Choroid plexus epithelial cell (primary cell): ENCODE data around the gene WIZ.

Source experiments
- DNase-seq: peaks from one replicate; pipeline ENCODE4 v3.0.0-alpha.2; 2010; ENCODE audit warnings: low read depth
- H3K4me3 ChIP-seq: 2 replicates; pipeline ENCODE4 v1.5.1; 2011; ENCODE audit warnings: low read depth, mild to moderate bottlenecking, control low read depth, low read length, moderate library complexity
- TF ChIP-seq, protein P1 (sequence below): conservative IDR thresholded peaks from 2 replicates; pipeline ENCODE4 v1.5.1; 2011; ENCODE audit warnings: low read depth, mild to moderate bottlenecking, control low read depth, inconsistent platforms, low read length, moderate library complexity

Gene WIZ

DNA sequence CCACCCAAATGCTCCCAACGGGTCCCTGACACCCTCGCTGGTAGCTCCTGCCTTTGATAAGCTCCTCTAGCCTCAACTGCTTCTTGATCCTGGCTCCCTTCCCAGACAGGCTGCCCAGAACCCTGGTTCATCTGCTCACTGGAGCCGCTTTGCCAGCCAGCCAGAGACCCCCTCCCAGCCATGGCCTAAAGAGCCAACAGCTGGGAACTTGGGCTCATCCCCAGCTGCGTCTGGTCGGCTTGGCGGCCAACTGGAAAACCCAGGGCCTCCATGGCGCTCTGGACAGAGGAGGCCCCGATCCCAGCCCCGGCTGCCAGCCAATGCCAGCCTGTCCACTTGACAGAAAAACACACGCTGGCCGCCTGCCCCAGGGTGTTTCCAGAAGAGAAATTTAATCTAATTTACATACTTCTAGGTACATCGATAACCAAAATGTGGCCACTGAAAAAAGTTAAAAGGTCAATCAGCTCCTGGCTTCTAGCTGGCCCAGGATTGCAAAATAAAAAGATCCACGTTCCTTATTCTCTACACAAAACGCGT lies 28.0 kb downstream of the WIZ start:
- TF ChIP-seq, protein P1, sequence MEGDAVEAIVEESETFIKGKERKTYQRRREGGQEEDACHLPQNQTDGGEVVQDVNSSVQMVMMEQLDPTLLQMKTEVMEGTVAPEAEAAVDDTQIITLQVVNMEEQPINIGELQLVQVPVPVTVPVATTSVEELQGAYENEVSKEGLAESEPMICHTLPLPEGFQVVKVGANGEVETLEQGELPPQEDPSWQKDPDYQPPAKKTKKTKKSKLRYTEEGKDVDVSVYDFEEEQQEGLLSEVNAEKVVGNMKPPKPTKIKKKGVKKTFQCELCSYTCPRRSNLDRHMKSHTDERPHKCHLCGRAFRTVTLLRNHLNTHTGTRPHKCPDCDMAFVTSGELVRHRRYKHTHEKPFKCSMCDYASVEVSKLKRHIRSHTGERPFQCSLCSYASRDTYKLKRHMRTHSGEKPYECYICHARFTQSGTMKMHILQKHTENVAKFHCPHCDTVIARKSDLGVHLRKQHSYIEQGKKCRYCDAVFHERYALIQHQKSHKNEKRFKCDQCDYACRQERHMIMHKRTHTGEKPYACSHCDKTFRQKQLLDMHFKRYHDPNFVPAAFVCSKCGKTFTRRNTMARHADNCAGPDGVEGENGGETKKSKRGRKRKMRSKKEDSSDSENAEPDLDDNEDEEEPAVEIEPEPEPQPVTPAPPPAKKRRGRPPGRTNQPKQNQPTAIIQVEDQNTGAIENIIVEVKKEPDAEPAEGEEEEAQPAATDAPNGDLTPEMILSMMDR: no peak
- no peak overlapping the region for H3K4me3 ChIP-seq
- no peak for DNase-seq

DNA sequence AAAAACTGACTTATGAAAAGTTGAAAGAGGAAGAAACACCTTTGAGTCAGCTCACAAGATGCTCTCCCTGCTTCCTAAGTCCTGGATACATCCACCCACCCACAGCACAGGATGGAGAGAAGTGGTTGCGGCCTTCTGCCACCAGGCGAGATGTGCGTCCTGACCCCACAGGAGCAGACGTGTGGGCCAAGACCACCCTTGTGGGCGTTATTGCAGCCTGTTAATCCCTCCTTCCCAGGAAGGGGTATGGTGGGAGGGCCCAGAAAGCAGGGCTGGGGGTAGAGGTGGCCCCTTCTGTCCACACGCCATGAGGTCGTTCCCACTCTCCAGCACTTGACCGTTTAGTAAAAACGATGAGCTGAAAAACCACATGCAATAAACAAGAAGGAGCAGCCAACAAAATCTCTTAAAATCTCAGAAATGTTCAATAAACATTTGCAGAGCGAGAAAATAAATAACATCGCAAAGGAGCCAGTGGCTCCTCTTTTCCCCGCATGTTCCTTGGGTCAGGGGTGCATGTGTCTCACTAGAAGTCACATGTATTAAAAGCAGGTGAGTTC lies 28.5 kb downstream of the WIZ start:
- H3K4me3 ChIP-seq: no peak overlapping the region
- TF ChIP-seq, protein P1: no peak

DNA sequence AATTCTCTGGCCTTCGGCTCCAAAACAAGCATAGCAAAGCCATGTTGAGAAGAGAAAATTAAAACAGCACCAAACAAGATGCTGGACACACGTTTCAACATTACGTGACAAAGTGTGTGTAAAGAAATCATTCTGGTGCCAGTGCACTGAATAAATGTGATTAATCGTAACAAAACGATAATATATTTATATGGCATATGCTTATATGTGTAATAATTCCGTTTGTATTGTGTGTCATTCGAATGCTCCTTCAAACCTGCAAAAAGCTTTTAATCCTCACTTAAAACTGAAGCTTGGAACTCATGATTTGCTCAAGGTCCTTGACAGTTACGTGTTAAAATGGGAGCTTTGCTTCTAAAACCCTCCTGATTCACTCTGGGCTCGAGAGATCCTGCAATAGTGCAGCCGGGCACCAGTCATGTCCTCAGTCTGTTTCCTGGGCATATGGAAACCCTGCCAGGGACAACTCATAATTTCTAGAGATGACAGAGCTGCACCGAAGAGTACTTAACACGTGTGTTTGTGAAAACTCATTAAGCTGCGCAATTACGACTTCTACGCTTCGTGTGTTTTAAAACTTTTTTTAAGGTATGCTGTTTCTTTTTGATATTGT lies 30.2 kb downstream of the WIZ start:
- no peak for DNase-seq
- TF ChIP-seq, protein P1: no peak
- peak overlapping the region; percentile 61 for H3K4me3 ChIP-seq

More for the DNA sequence above, 28.5 kb downstream of the WIZ start:
- DNase-seq: no peak

DNA sequence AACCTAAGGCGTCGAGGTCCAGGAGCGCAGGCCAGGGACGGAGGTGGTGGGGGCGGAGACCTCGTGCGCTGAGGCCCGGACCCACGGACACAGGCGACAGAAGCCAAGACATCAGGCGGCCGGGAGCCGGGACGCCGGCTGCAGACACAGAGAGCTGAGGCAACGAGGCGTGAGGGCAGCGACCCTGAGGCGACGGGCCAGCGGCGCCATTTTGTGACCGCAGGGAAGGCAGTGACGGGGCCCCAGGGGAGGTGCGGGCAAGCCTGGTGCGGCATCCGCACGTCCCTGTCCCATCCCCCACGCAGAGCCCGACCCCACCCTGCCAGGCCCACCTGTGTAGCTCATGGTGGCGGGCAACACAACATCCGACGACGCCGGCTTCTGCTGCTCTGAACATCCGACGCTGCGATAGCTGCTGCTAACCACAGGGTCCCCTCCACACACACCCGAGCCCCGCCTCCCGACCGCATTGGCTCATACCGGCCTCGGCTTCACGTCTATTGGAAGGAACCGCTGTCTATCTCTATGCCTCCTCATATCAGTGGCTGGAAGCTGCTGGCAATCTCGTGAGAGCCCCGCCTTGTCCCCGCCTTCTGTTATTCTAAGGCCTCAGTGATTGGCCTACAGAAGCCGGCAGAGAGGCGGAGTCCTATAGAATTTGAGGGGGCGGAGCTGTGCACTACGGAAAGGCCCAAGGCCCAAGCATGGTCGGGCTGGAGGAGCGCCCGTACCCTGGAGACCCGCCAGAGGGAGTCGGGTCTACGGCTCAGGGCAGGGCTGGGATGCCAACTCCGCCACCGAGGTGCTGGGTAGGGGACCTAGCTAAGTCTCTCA lies 31.0 kb downstream of the WIZ start, which contains the start of gene AKAP8L:
TSS of gene AKAP8L (minus strand) at position 410 of the 834 bp plus-strand sequence. CDS start at position 345, 65 bp downstream.
- peak within 1 kb of the TSS; percentile 99 for H3K4me3 ChIP-seq
- DNase-seq: peak; percentile 100
- TF ChIP-seq, protein P1: peak; percentile 83

DNA sequence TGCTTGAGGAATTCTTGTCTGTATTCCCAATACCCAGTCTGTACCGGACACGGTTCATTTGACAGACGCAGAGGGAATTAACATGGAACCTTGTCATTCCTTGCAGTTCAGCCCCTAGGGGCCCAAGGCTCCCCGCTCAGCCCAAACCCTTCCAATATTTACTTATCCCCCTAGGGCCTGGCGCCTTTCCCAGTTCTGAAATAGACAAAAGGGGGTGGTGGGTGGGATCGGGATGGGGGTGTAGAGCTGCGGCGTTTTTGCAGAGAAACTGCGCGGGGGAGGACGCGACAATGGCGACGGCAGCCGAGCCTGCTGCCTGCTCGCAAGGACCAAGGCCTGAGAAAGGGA lies 31.6 kb downstream of the WIZ start:
- TF ChIP-seq, protein P1: no peak
- H3K4me3 ChIP-seq: peak overlapping the region; percentile 99
- peak; percentile 23 for DNase-seq

DNA sequence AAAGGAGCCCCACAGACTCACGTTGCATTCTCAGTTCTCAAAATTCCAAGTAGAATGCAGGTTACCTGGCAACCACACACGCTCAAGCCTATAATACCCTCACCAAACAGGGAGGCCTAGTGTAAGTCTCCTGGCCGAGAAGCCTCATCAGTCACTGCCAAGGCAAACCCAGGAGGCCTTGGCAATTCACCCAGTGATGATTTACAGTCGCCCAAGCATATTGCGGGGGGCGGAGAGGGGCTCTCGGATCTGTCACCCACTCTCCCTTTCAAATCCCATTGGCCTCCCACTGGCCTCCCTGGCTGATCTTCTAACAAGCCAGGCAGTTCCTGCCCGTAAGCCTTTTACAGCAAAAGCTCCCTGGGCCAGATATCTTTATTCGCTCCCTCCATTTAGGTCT lies 32.1 kb downstream of the WIZ start:
- peak; percentile 32 for DNase-seq
- TF ChIP-seq, protein P1: no peak

More for the DNA sequence above, 32.1 kb downstream of the WIZ start:
- H3K4me3 ChIP-seq: peak overlapping the region; percentile 99
